Panc1 (cell line): ENCODE measurements around the gene SMAP2. TPM values are rescaled to one million over a fixed set of nuclear protein-coding genes. Genes with fewer than 3 reads are reported as not detected.

ENCODE experiments used
- ATAC-seq: fragments of 200-7000 bp; cut with Tn5 transposase; 2 replicates; pipeline ENCODE4 v1.9.1; 2020; ENCODE audit warnings: mild to moderate bottlenecking, moderate library complexity
- BruUV-seq: library from RNA; stranded (reverse); fragments of 400-500 nt; replicated peaks from 2 replicates; lab custom pipeline; 2021; lab: Mats Ljungman, UMichigan
- CTCF ChIA-PET: fragments of 300-600 bp; sonication (Branson Sonifier 250); formaldehyde crosslinking; loops from one replicate; lab custom pipeline; 2022; ENCODE audit warnings: antibody characterized with exemption; lab: Charles Lee
- POLR2A ChIA-PET: fragments of 300-600 bp; sonication (Branson Sonifier 250); formaldehyde crosslinking; loops from one replicate; lab custom pipeline; 2022; ENCODE audit warnings: antibody characterized with exemption; lab: Charles Lee
- DNase-seq: peaks from one replicate; pipeline ENCODE4 v3.0.0-alpha.2; 2010; ENCODE audit warnings: low read depth, low spot score
- H3K27ac ChIP-seq: 2 replicates; pipeline ENCODE4 v1.5.1; 2011; ENCODE audit warnings: mild to moderate bottlenecking, low read length, inconsistent platforms
- H3K27me3 ChIP-seq: fragments of 200-500 bp; sonication (Bioruptor generic); 2 replicates; pipeline ENCODE4 v1.6.0; 2014; ENCODE audit warnings: low read length, inconsistent platforms; ENCODE audit not compliant: control insufficient read depth, insufficient read depth
- H3K36me3 ChIP-seq: fragments of 200-500 bp; sonication (Bioruptor generic); 2 replicates; pipeline ENCODE4 v1.5.1; 2014; ENCODE audit warnings: inconsistent platforms, mild to moderate bottlenecking, low read length, moderate library complexity; ENCODE audit not compliant: control insufficient read depth, insufficient read depth
- H3K4me1 ChIP-seq: 2 replicates; pipeline ENCODE4 v1.5.1; 2011; ENCODE audit warnings: inconsistent platforms, mild to moderate bottlenecking, low read length, moderate library complexity; ENCODE audit not compliant: control insufficient read depth, insufficient read depth
- H3K4me3 ChIP-seq, 2 experiments: 2 replicates each; pipeline ENCODE4 v1.5.1; 2011 to 2012; ENCODE audit warnings: low read depth in 2 of 2, low read length in 2 of 2, mild to moderate bottlenecking in 2 of 2, inconsistent platforms in 1 of 2, moderate library complexity in 1 of 2
- H3K9me3 ChIP-seq: fragments of 200-500 bp; sonication (Bioruptor generic); 2 replicates; pipeline ENCODE4 v1.5.1; 2014; ENCODE audit warnings: low read depth, mild to moderate bottlenecking, inconsistent platforms, low read length, moderate library complexity; ENCODE audit not compliant: control insufficient read depth, insufficient read depth
- POLR2AphosphoS5 ChIP-seq: IDR thresholded peaks from 2 replicates; pipeline ENCODE4 v1.6.1; 2012; ENCODE audit warnings: mild to moderate bottlenecking, low read depth, low read length, moderate library complexity
- SIN3A ChIP-seq: IDR thresholded peaks from 2 replicates; pipeline ENCODE4 v1.6.1; 2012; ENCODE audit warnings: low read depth, mild to moderate bottlenecking, low read length, moderate library complexity, borderline replicate concordance; ENCODE audit not compliant: insufficient read depth
- TCF7L2 ChIP-seq: IDR thresholded peaks from 2 replicates; pipeline ENCODE4 v1.6.1; 2011; ENCODE audit warnings: mild to moderate bottlenecking, low read depth, low read length, inconsistent platforms
- in situ Hi-C: cut with HindIII; loops from 2 replicates; pipeline ENCODE4 v1.10.0; 2016; ENCODE audit warnings: low sequenced_read_pairs, low pct_unique_long_range_greater_than_20kb
- intact Hi-C: fragments of 100-400 bp; cut with micrococcal nuclease; formaldehyde crosslinking; loops from one replicate; pipeline ENCODE4 v1.10.0; 2022; ENCODE audit not compliant: unreplicated experiment
- total RNA-seq: library from RNA; stranded (reverse); gene quantifications from one replicate; pipeline ENCODE4 v1.2.1, GENCODE V29; 2021; ENCODE audit not compliant: unreplicated experiment
- TF ChIP-seq, protein P1 (sequence below): fragments of 450-650 bp; IDR thresholded peaks from 2 replicates; pipeline ENCODE4 v1.5.1; 2017; ENCODE audit warnings: mild to moderate bottlenecking
- TF ChIP-seq, protein P2 (sequence below), 2 experiments: IDR thresholded peaks; 2 replicates each; pipeline ENCODE4 v1.6.1; 2011 to 2012; ENCODE audit warnings: low read depth in 2 of 2, control low read depth in 1 of 2, low read length in 1 of 2, mild to moderate bottlenecking in 1 of 2, moderate library complexity in 1 of 2; ENCODE audit not compliant: insufficient read depth in 1 of 2

SMAP2 gene
- total RNA-seq, 1 experiment from 2014 or later: 21.5 TPM

DNA sequence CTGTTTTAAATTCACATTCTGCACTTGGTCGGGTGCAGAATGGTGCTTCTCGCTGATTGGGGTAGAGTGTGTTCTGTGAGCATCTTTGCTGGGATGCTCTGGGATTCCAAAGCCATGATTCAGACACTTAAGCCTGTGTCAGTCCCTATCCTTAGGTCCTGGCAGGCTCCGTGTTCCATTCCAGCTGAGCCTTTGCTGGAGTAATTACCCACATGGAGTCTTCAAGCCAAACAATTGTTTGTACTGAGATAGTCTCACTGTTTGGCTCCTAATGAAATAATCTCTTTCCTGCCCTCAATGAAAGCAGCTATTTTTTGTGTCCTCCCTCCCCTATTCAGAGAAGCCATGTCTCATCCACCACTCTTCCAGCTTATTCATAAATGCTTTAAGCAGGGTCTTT is 18.7 kb downstream of the SMAP2 start:
- ATAC-seq: no peak
- DNase-seq: no peak
- ChIA-PET POLR2A (no interaction called here), CTCF (interaction anchor here (1.1 kb wide), 1 partner anchor 76 kb away, joined by 3 read pairs; no protein-coding TSS in a partner anchor)
- Histone ChIP-seq H3K36me3 (no peaks in the 10 kb centered on the region), H3K27me3 (no peaks in the 10 kb centered on the region), H3K27ac (no peak overlapping the region), H3K4me3 (no peak overlapping the region), H3K4me1 (peaks cover 8% of the 10 kb centered on the region; the same call in 1 of the 2 replicates), H3K9me3 (no peaks in the 10 kb centered on the region)
- TF ChIP-seq, protein P1, sequence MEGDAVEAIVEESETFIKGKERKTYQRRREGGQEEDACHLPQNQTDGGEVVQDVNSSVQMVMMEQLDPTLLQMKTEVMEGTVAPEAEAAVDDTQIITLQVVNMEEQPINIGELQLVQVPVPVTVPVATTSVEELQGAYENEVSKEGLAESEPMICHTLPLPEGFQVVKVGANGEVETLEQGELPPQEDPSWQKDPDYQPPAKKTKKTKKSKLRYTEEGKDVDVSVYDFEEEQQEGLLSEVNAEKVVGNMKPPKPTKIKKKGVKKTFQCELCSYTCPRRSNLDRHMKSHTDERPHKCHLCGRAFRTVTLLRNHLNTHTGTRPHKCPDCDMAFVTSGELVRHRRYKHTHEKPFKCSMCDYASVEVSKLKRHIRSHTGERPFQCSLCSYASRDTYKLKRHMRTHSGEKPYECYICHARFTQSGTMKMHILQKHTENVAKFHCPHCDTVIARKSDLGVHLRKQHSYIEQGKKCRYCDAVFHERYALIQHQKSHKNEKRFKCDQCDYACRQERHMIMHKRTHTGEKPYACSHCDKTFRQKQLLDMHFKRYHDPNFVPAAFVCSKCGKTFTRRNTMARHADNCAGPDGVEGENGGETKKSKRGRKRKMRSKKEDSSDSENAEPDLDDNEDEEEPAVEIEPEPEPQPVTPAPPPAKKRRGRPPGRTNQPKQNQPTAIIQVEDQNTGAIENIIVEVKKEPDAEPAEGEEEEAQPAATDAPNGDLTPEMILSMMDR: no peak
- TF ChIP-seq, protein P2, sequence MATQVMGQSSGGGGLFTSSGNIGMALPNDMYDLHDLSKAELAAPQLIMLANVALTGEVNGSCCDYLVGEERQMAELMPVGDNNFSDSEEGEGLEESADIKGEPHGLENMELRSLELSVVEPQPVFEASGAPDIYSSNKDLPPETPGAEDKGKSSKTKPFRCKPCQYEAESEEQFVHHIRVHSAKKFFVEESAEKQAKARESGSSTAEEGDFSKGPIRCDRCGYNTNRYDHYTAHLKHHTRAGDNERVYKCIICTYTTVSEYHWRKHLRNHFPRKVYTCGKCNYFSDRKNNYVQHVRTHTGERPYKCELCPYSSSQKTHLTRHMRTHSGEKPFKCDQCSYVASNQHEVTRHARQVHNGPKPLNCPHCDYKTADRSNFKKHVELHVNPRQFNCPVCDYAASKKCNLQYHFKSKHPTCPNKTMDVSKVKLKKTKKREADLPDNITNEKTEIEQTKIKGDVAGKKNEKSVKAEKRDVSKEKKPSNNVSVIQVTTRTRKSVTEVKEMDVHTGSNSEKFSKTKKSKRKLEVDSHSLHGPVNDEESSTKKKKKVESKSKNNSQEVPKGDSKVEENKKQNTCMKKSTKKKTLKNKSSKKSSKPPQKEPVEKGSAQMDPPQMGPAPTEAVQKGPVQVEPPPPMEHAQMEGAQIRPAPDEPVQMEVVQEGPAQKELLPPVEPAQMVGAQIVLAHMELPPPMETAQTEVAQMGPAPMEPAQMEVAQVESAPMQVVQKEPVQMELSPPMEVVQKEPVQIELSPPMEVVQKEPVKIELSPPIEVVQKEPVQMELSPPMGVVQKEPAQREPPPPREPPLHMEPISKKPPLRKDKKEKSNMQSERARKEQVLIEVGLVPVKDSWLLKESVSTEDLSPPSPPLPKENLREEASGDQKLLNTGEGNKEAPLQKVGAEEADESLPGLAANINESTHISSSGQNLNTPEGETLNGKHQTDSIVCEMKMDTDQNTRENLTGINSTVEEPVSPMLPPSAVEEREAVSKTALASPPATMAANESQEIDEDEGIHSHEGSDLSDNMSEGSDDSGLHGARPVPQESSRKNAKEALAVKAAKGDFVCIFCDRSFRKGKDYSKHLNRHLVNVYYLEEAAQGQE (IDR thresholded peaks at IDR 0.05; ENCODE audit: insufficient read depth in 1 of 2, low read depth in 2 of 2, low read length in 1 of 2): no peak
- TF ChIP-seq TCF7L2 (no peak), SIN3A (no peak), POLR2AphosphoS5 (no peak)
- no TSS peak for BruUV-seq
- in situ Hi-C loops: no loop called here
- intact Hi-C loops: no loop called here

DNA sequence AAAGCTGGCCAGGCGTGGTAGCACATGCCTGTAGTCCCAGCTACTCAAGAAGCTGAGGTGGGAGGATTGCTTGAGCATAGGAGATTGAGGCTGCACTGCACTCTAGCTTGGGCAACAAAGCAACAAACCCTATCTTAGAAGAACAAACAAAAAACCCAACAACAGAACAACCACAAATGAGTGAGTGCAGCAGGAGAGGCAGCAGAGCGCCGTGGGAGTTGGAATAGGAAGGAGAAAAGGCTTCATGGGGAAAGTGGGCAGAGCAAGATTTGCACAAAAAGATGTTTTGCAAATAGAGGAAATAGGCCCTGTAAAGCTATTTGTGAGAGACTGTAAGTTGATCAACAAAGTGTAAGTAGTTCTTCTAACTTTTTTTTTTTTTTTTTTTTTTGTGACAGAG is 19.6 kb downstream of the SMAP2 start:
- Histone ChIP-seq H3K4me3 (no peak overlapping the region), H3K27ac (no peak overlapping the region), H3K36me3 (no peaks in the 10 kb centered on the region), H3K4me1 (peaks cover 8% of the 10 kb centered on the region; the same call in 1 of the 2 replicates), H3K27me3 (no peaks in the 10 kb centered on the region), H3K9me3 (no peaks in the 10 kb centered on the region)
- no TSS peak for BruUV-seq
- no peak for TF ChIP-seq TCF7L2
- TF ChIP-seq SIN3A: no peak
- TF ChIP-seq, protein P2 (IDR thresholded peaks at IDR 0.05; ENCODE audit: insufficient read depth in 1 of 2, low read depth in 2 of 2, low read length in 1 of 2): no peak
- TF ChIP-seq POLR2AphosphoS5: no peak
- TF ChIP-seq, protein P1: no peak
- ChIA-PET CTCF (interaction anchor here (1.0 kb wide), 1 partner anchor 55 kb away, joined by 6 read pairs; no protein-coding TSS in a partner anchor), POLR2A (no interaction called here)
- in situ Hi-C loops: no loop called here
- ATAC-seq (no peak), DNase-seq (no peak)
- intact Hi-C loops: no loop called here
